Endothelial cell of umbilical vein (primary cell): ENCODE measurements around the gene CAND1. TPM values are rescaled to one million over a fixed set of nuclear protein-coding genes. Genes with fewer than 3 reads are reported as not detected.

Experiments used
- BruUV-seq: library from RNA; stranded (reverse); fragments of 400-500 nt; replicated peaks from 2 replicates; lab custom pipeline; 2021; lab: Mats Ljungman, UMichigan
- CTCF ChIA-PET: fragments of 300-600, 350-600 bp; sonication (Branson Sonifier 250); formaldehyde crosslinking; loops from one replicate; lab custom pipeline; 2021; ENCODE audit warnings: antibody characterized with exemption, inconsistent platforms; lab: Charles Lee
- POLR2A ChIA-PET: fragments of 300-600, 350-600 bp; sonication (Branson Sonifier 250); formaldehyde crosslinking; loops from one replicate; lab custom pipeline; 2021; ENCODE audit warnings: antibody characterized with exemption, inconsistent platforms; lab: Charles Lee
- DNase-seq: peaks from one replicate; pipeline ENCODE4 v3.0.0-alpha.2; 2011; ENCODE audit warnings: low read depth, low spot score
- FAIRE-seq: peaks from 2 replicates; lab custom pipeline; 2011; peaks lifted over from hg19 to GRCh38; lab: Jason Lieb, UNC
- H2AFZ ChIP-seq: 2 replicates; pipeline ENCODE4 v1.6.0; 2012; ENCODE audit warnings: low read depth, low read length, control low read depth, inconsistent platforms
- H3K27ac ChIP-seq: 2 replicates; pipeline ENCODE4 v1.5.1; 2011; ENCODE audit warnings: low read depth, mild to moderate bottlenecking, control low read depth, low read length, moderate library complexity; ENCODE audit not compliant: insufficient read depth
- H3K27me3 ChIP-seq, 2 experiments: 2 replicates each; pipeline versions ENCODE4 v1.6.0 to v1.6.1; 2011; ENCODE audit warnings: low read length in 2 of 2, mixed read lengths in 1 of 2; ENCODE audit not compliant: control insufficient read depth in 2 of 2, insufficient read depth in 2 of 2
- H3K36me3 ChIP-seq, 2 experiments: 2 replicates in 1 of 2; 3 replicates in 1 of 2; pipeline ENCODE4 v1.5.1; 2011; ENCODE audit warnings: low read length in 2 of 2, mild to moderate bottlenecking in 1 of 2, moderate library complexity in 1 of 2; ENCODE audit not compliant: control insufficient read depth in 2 of 2, insufficient read depth in 2 of 2; ENCODE audit errors: extremely low read depth in 1 of 2
- H3K4me1 ChIP-seq: 3 replicates; pipeline ENCODE4 v1.5.1; 2011; ENCODE audit warnings: mild to moderate bottlenecking, low read length; ENCODE audit not compliant: control insufficient read depth, insufficient read depth; ENCODE audit errors: extremely low read depth
- H3K4me2 ChIP-seq: 2 replicates; pipeline ENCODE4 v1.6.1; 2011; ENCODE audit warnings: low read length, control low read depth, mixed read lengths; ENCODE audit not compliant: insufficient read depth
- H3K4me3 ChIP-seq, 3 experiments: fragments of 200-600 bp in 1 of 3; sonication (generic), shearing (Covaris generic) in 1 of 3; replicated peaks in 1 of 3; 2 replicates each; pipeline ENCODE4 v1.5.1; 2011 to 2016; ENCODE audit warnings: control low read depth in 3 of 3, low read length in 3 of 3, mild to moderate bottlenecking in 2 of 3, inconsistent platforms in 1 of 3, low read depth in 1 of 3, moderate library complexity in 1 of 3; ENCODE audit not compliant: insufficient read depth in 1 of 3
- H3K79me2 ChIP-seq: 2 replicates; pipeline ENCODE4 v1.6.0; 2012; ENCODE audit warnings: low read length, inconsistent platforms; ENCODE audit not compliant: control insufficient read depth, insufficient read depth
- H3K9ac ChIP-seq: replicated peaks from 2 replicates; pipeline ENCODE3; 2011; ENCODE audit warnings: low read length, control low read depth; ENCODE audit not compliant: insufficient read depth; ENCODE audit errors: extremely low read depth
- H3K9me1 ChIP-seq: replicated peaks from 3 replicates; pipeline ENCODE4 v1.6.0; 2011; ENCODE audit warnings: mild to moderate bottlenecking, low read length; ENCODE audit not compliant: control insufficient read depth, insufficient read depth; ENCODE audit errors: extremely low read depth
- H3K9me3 ChIP-seq: replicated peaks from 2 replicates; pipeline ENCODE4 v1.5.1; 2012; ENCODE audit warnings: low read length, inconsistent platforms; ENCODE audit not compliant: control insufficient read depth, insufficient read depth
- H4K20me1 ChIP-seq: replicated peaks from 2 replicates; pipeline ENCODE3; 2011; ENCODE audit warnings: mild to moderate bottlenecking, low read length; ENCODE audit not compliant: control insufficient read depth, insufficient read depth; ENCODE audit errors: extremely low read depth
- CTCF ChIP-seq, 2 donors: IDR thresholded peaks; 1 replicate in 1 of 2; 2 replicates in 1 of 2; pipeline ENCODE4 v1.5.1; 2011; ENCODE audit warnings: low read length in 2 of 2, mild to moderate bottlenecking in 2 of 2, moderate library complexity in 2 of 2, control low read depth in 1 of 2, inconsistent platforms in 1 of 2, low read depth in 1 of 2; ENCODE audit not compliant: insufficient read depth in 1 of 2; ENCODE audit errors: extremely low read depth in 1 of 2
- EZH2 ChIP-seq: IDR thresholded peaks from 2 replicates; pipeline ENCODE4 v1.6.1; 2012; ENCODE audit warnings: borderline replicate concordance, low read depth, mild to moderate bottlenecking, moderate library complexity, low read length, inconsistent platforms; ENCODE audit not compliant: severe bottlenecking
- FOS ChIP-seq: IDR thresholded peaks from 2 replicates; pipeline ENCODE4 v1.6.1; 2011; ENCODE audit warnings: mild to moderate bottlenecking, low read length, moderate library complexity, borderline replicate concordance; ENCODE audit not compliant: insufficient read depth
- GATA2 ChIP-seq: IDR thresholded peaks from 2 replicates; pipeline ENCODE4 v1.7.0; 2011; ENCODE audit warnings: low read depth, mild to moderate bottlenecking, moderate library complexity, mixed read lengths, low read length; ENCODE audit not compliant: insufficient read length, insufficient read depth
- JUN ChIP-seq: IDR thresholded peaks from 2 replicates; pipeline ENCODE4 v1.6.1; 2011; ENCODE audit warnings: borderline replicate concordance, low read depth; ENCODE audit not compliant: insufficient read length, insufficient read depth
- MAX ChIP-seq: IDR thresholded peaks from 2 replicates; pipeline ENCODE4 v1.6.1; 2011; ENCODE audit not compliant: insufficient read depth, insufficient read length
- MYC ChIP-seq: IDR thresholded peaks from one replicate; pipeline ENCODE4 v1.6.1; 2011; ENCODE audit warnings: mild to moderate bottlenecking, low read depth, low read length
- POLR2A ChIP-seq: IDR thresholded peaks from 2 replicates; pipeline ENCODE4 v1.6.1; 2012; ENCODE audit warnings: low read depth, mild to moderate bottlenecking, control low read depth, low read length
- POLR2AphosphoS5 ChIP-seq: IDR thresholded peaks from 2 replicates; pipeline ENCODE4 v1.6.1; 2012; ENCODE audit warnings: low read depth, mild to moderate bottlenecking, control low read depth, low read length, moderate library complexity; ENCODE audit not compliant: insufficient read depth
- dilution Hi-C: fragments of 300-500 bp; cut with MboI; formaldehyde crosslinking; loops from one replicate; pipeline ENCODE4 v1.15.0; 2019; ENCODE audit warnings: low sequenced_read_pairs; ENCODE audit not compliant: extremely low pct_ligation_motif_present
- intact Hi-C: fragments of 100-400 bp; cut with micrococcal nuclease; formaldehyde crosslinking; loops from one replicate; pipeline ENCODE4 v1.10.0; 2022
- polyA plus RNA-seq, 4 experiments: library from polyadenylated mRNA; depleted of rRNA in 3 of 4; stranded (reverse) in 3 of 4; unstranded in 1 of 4; fragments of >200 nt; gene quantifications; 2 replicates each; pipeline versions ENCODE4 v1.2.1 to v1.2.3, GENCODE V29; 2011 to 2012; ENCODE audit warnings: missing spikeins in 1 of 4
- total RNA-seq: library from RNA; stranded (reverse); gene quantifications from 2 replicates; pipeline ENCODE4 v1.2.3, GENCODE V29; 2021

The CAND1 gene
- total and polyA plus RNA-seq, 2 donors (not counting 3 experiments of a cell fraction or from before 2014, with no cell fraction given) = 28.3 to 128 TPM

GRCh38 chr12:67362526-67362925, 93.4 kb downstream of the CAND1 start:
- ChIA-PET CTCF (interaction anchor here (3.1 kb wide), 1 partner anchor 581 kb away, joined by 15 read pairs; no protein-coding TSS in a partner anchor), POLR2A (no interaction called here)
- Histone ChIP-seq H3K9me1 (no peaks in the 10 kb centered on the region), H3K36me3 (no peaks in the 10 kb centered on the region), H3K27ac (no peak overlapping the region), H3K9ac (no peak overlapping the region), H3K4me2 (no peak overlapping the region), H3K4me1 (no peaks in the 10 kb centered on the region), H3K79me2 (no peaks in the 10 kb centered on the region), H3K4me3 (no peak overlapping the region), H3K9me3 (no peaks in the 10 kb centered on the region), H2AFZ (no peak overlapping the region), H4K20me1 (no peaks in the 10 kb centered on the region), H3K27me3 (no peaks in the 10 kb centered on the region)
- DNase-seq (no peak), FAIRE-seq (no peak)
- no peak for TF ChIP-seq POLR2A
- no peak for TF ChIP-seq MYC
- TF ChIP-seq POLR2AphosphoS5 = no peak
- intact Hi-C loops (no loop called here), dilution Hi-C loops (no loop called here)
- no TSS peak for BruUV-seq

- ChIA-PET POLR2A (no interaction called here), CTCF (interaction anchor here (0.9 to 1.4 kb wide), 3 partner anchors 8 to 579 kb away, joined by 3 to 7 read pairs (median 3); no protein-coding TSS in a partner anchor)
- H2AFZ ChIP-seq = no peak overlapping the region
- no peaks in the 10 kb centered on the region for H4K20me1 ChIP-seq
- no peaks in the 10 kb centered on the region for H3K36me3 ChIP-seq
- no peak for TF ChIP-seq POLR2AphosphoS5
- TF ChIP-seq EZH2 = no peak
- no peak for TF ChIP-seq POLR2A
- no peak for TF ChIP-seq MYC
- no peak for TF ChIP-seq FOS
- no peak for TF ChIP-seq JUN
- no peak for TF ChIP-seq GATA2
- TF ChIP-seq CTCF (IDR thresholded peaks at IDR 0.05; ENCODE audit: extremely low read depth in 1 of 2, insufficient read depth in 1 of 2, low read depth in 1 of 2, low read length in 2 of 2) = no peak
- TF ChIP-seq MAX = no peak
- no TSS peak for BruUV-seq
- FAIRE-seq (no peak), DNase-seq (no peak)
- intact Hi-C loops (no loop called here), dilution Hi-C loops (no loop called here)
- no peak overlapping the region for H3K27ac ChIP-seq
- H3K9me3 ChIP-seq = no peaks in the 10 kb centered on the region
- no peaks in the 10 kb centered on the region for H3K9me1 ChIP-seq
- H3K9ac ChIP-seq = no peak overlapping the region
- no peaks in the 10 kb centered on the region for H3K27me3 ChIP-seq
- no peak overlapping the region for H3K4me2 ChIP-seq
- H3K4me1 ChIP-seq = no peaks in the 10 kb centered on the region
- H3K4me3 ChIP-seq = no peak overlapping the region
- no peaks in the 10 kb centered on the region for H3K79me2 ChIP-seq
Measured at GRCh38 chr12:67364228-67364627, 95.1 kb downstream of the CAND1 start.
